GM18867 (cell line): ENCODE results near the gene ZMYND10.

Experiments
- ATAC-seq: cut with Tn5 transposase; IDR thresholded peaks from one replicate; pipeline ENCODE4 v1.9.1; 2021; ENCODE audit warnings: mild to moderate bottlenecking, moderate library complexity; ENCODE audit not compliant: unreplicated experiment

The ZMYND10 gene

DNA sequence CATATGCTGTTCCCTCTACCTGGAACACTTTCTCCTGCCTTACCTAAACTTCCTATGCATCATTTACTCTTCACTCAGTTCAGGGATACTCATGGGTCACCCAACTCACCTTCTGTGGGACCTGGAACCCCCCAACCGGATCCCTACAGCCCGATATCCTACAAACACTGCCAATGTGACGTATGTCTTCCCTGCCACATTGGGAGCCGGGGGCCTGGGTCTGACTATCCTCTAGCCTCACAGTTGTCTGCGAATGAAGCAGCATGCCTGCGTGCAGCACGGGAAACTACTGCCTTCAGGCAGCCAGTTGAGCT is 4.6 kb upstream of the ZMYND10 start:
- no peak for ATAC-seq

DNA sequence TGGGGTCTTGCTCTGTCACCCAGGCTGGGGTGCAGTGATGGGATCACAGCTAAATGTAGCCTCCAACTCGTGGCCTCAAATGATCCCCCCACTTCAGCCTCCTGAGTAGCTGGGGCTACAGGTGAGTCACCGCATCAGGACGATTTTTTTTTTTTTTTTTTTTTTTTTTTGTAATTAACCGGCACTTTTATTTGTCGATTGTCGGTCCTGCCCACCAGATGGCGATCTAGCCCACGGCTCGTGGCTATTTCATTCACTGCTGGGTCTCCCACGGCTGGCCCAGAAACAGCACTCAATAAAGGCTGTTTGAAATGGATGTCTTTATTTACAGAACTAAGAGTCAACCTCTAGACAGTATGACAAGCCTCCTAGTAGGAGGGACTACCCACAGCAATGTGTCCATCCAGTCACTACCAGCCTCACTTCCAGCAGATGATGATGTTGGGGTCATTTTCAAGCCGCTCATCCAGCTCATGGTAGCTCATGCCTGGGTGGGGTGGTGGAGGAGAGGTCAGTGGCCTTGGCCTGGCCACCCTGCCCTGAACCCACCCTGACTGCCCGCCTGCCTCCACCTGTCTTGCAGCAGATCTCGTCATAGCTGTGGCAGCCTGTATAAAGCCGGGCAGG is 1.8 kb upstream of the ZMYND10 start:
- no peak for ATAC-seq

DNA sequence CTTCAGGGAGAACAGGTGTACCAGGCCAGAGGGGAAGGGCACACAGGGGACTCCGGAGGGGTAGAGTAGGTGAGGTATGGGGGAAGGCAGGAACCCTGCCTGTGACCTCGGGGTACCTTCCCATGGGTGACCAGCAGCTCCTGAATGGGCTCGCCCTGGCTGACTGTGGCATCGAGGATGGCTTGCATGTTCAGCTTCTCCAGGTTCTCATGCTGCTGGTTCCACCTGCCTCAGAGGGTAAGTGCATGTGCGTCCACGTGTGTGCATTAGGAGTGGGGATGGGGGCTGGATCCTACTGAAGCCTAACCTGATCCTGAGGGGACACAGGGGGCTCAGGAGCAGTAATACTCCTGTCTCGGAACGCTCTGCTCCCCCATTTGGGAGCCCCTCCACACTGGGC is 524 bp downstream of the ZMYND10 start:
- ATAC-seq: no peak

DNA sequence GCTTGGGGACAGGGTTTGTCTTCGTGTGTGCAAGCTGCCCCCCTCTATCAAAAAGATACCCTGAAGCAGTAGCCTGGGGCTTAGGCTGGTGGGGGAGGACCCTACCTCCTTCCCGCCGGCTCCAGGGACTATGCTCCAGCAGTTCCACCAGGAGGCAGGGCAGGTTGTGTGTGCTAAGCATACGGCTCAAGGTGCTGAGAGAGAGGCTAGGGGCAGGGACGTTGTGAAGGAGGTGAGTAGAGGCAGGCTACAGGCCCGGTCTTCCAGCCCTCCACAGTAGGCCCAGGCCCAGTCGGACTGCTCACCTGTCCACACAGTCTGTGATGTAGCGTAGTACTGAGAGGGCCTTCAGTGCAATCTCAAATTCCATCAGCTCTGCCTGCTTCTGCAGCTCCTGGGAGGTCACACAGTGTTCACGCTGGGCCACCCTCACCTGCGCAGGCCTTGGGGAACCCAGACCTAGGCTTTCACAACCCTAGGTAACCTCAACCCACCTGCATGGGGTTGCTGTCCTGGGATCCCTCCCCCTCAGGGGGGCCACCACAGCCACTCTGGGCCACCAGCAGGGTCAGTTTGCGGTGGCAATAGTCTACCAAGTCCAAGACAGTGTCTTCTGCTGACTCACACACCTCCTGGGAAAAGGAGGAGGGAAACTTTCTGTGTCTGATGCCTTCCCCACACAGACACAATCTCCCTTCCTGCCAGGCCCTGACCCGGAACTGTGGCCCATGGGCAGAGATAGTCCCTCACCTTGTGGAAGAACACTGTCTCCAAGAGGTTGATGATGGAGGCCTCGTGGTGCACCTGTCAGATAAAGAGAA is 2.5 kb downstream of the ZMYND10 start:
- no peak for ATAC-seq

DNA sequence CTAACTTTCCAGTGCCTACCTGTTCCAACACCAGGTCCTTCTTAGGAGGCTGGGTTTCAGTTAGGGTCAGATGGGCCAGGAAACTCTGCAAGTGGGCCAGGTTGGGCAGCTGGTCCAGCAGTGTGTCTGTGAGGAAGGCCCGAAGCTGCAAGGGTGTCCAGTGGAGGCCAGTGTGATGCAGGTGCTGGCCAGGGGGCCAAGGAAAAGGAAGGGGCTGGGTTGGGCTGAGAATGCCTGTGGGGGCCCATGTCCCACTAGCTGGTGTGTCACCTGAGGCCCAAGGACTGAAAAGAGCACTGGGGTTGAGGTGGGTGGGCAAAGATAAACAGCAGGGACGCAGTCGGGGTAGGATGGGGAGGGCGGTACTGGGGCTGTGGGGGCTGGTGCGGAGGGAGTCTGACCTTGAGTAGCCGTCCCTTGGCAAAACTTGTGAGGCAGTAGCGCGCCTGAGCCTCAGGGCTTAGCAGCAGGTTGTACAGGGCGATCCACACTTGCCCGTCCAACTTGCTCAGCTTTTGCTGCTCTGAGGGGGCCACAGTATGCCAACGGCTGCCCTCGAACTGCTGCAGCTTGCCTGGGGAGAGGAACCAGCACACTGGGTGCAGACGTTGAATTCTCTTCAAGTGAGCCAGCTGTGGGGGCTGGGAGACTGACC is 3.4 kb downstream of the ZMYND10 start:
- ATAC-seq: no peak

DNA sequence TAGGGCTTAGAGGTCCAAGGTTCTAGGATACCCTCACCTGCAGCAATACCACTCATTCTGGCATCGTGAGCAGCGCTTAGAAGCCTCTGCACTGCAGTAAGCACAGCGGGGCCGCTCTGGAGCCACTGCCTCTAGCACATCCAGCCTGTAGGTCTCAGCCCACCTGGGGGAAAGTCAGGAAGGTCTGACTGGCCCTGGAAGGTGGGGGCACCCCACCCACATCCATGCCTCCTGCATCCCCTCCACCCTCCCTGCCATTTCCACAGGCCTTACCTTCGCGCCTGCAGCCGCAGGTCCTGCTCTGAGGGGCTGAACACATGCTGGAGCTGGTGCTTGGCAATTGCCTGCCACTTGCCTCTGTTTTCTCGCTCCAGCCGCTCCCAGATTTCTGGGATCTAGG is 4.0 kb downstream of the ZMYND10 start:
- ATAC-seq: no peak

DNA sequence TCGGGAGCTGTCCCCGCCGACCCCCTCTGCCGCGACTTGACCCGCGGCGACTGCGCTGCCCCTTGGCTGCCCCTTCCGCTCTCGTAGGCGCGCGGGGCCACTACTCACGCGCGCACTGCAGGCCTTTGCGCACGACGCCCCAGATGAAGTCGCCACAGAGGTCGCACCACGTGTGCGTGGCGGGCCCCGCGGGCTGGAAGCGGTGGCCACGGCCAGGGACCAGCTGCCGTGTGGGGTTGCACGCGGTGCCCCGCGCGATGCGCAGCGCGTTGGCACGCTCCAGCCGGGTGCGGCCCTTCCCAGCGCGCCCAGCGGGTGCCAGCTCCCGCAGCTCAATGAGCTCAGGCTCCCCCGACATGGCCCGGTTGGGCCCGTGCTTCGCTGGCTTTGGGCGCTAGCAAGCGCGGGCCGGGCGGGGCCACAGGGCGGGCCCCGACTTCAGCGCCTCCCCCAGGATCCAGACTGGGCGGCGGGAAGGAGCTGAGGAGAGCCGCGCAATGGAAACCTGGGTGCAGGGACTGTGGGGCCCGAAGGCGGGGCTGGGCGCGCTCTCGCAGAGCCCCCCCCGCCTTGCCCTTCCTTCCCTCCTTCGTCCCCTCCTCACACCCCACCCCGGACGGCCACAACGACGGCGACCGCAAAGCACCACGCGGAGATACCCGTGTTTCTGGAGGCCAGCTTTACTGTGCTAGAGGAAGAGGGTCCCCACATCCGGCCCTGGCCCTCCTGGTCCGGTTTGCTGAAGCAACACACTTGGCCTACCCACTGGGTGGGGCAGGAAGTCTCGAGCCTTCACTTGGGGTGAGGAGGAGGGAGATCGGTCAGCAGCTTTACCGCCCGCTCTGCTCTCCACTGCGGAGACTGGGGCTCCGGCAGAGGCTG is 4.8 kb downstream of the ZMYND10 start, which contains the start of gene RASSF1:
TSS of gene RASSF1 (minus strand) at position 389 of the 882 bp plus-strand sequence. CDS start at position 358, 31 bp downstream.
- ATAC-seq: no peak

DNA sequence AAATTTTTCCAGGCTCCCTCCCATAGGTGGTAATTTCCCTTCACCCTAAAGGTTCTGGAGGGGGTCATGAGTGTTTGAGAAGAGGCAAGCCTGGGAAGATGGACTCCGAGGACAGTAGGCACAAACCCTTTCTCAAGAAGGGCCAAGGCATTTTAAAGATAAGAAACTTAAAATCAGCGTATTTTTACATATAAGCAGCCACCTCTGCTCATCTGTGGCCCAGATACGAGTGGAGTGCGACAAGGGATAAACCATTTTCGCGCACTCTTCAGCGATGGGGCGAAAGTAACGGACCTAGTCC is 5.4 kb downstream of the ZMYND10 start:
- no peak for ATAC-seq

DNA sequence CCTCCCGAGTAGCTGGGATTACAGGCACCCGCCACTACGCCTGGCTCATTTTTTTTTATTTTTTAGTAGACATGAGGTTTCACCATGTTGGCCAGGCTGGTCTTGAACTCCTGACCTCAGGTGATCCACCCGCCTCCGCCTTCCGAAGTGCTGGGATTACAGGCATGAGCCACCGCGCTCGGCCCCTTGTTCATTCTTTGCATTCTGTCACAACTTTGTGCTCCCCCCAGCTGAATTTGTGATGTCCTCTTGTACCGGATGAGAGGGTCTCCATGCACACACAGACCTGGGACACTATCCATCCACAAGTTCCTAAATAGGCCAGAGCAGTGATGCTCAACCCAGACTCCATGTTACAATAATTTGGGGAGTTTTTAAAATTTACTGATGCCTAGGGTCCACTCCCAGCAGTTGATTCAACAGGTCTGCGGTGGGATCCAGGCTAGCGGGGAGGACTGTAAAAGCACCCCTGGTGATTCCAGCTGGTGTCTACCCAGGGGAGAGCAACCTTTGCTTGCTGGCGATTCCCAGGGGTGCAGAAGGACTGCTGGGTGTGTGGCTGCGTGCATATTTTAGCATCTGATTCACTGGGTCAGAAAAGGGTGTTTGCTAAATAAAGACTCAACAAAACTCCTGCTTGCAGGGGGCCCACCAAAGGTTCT is 5.9 kb downstream of the ZMYND10 start:
- no peak for ATAC-seq

DNA sequence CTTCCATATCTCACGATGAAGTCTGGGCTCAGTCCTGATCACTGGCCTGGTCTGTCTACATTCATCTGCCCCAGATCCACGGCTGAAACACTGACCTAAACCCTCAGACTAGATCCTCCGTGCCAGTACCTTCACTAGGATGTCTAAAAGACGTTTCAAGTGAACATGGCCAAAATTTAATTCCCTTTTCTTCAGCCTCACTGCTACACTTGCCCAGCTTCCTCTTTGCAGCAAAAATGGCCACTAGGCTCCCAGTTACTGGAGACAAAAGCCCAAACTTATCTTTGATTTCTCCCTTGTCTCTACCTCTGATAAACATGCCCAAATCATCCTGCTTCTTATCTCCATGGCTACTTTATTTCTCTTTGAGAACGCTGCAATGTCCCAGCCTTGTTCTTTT is 6.6 kb downstream of the ZMYND10 start:
- no peak for ATAC-seq

DNA sequence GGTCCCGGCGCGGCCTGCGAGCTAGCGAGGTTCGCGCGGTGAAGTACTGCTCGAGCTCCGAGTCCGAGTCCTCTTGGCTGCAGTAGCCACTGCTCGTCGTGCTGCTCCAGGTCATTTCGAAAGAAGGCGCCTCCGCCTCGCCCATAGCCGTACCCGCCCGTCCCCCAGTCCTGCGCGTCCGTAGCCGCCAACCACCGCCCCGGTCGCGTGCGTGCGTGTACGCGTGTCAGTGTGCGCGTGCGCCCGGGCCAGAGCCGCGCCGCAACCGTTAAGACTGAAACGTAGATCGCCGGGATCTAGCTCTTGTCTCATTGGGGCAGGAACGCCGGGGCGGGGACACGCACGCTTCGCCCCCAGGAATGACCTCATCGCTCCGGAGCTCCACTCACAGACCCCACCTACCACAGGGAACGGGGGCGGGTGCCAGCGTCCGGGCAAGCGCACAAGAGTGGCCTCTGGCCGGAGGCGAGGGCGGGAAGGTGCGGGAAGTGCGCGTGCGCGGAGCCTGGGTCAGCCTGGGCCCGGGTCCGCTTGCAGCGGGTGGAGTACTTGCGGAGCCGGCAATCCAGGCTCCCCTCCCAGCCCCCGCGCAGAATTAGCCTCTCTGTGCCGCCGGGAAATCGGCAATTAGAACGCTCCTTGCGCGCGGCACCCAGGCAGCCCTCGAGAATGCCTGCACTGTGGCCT is 8.2 kb downstream of the ZMYND10 start:
- ATAC-seq: peak; percentile 69

DNA sequence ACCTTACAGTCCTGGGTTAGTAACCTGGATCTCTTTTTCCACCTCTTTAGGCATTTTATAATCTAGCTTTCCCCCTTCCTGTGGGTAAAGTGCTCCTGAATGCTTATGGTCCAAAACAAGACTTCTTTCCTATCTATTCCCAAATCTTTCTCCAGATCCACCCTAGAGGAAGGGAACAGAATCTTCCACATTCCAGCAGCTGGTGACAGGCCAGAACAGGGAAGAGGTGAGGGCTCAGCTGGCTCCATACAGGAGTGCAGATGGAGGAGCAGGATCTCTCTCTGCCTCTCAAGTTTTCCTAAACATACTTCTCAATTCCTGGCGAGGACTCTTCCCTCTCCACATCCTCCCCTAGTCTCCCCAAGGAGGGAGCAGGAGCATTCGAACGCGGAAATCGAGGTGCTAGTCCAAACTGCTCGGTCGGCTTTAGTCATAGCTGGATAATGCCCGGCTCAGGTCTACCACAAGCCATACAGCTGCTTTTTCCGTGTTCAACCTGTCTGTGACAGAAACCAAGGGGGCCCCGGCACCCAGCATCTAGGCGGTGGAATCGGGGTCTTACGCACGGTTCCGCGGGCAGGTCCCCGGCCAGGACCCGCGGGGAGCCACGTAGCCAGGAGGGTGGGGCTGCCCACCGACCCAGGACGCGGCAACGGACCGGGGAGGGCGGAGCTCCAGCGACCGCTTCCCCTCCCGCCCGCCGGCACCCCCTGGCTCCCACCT is 8.9 kb downstream of the ZMYND10 start:
- peak; percentile 32 for ATAC-seq

DNA sequence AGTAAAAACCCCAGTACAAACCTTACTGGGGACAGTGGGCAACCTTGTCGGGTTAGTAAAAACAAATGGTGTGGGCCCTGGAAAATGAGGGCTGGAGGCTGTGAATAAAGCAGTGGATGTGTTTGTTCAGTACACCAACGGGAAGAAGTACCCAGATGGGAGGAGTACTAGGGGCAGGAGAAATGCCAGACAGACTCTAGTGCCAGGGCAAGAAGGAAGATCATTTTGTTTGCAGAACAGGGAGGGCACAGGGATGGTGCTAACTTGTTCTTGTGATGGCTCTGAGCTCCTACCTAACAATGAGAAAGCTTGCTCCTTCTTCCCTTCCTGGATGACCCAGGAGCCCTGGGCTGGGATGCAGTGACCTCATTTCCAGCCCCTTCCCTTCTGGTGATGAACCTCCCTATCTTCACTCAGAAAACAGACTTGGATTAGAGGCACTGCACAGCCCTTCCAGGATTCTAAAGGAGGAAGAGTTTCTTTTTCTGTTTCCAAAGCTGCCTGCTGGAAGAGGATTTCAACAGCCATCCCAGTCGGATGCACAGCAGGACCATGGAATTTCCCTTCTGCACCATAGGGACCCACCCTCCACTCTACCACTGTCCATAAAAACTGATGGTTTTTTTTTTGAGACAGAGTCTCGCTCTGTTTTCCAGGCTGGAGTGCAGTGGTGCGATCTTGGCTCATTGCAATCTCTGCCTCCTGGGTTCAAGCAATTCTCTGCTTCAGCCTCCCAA is 11.0 kb downstream of the ZMYND10 start:
- no peak for ATAC-seq

DNA sequence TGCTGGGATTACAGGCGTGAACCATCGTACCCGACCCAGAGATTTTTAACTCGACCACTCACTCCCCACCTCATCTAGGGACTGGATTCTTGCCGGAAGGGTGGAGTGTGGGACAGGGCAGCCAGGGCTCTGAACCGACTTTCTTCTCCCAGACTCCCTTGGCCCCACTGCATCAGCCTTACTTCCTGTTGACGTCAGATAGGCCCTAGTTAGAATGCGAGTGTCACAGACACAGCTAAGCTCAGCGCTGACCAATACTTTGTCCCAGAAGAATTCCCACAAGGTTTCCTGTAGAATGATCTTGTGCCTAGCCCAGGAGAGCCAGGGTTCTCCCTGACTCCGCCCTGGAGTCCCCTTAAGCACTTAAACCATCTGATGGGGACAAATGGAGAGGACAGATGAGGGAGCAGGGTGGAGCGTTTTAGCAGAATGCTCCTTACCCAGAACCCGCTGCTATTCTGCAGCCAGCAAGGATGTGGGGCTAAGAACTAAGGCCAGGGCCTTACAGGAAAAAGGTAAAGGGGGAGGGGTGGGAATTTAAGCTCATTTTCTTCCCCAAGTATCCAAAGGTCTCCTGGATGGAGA is 11.7 kb downstream of the ZMYND10 start:
- no peak for ATAC-seq

DNA sequence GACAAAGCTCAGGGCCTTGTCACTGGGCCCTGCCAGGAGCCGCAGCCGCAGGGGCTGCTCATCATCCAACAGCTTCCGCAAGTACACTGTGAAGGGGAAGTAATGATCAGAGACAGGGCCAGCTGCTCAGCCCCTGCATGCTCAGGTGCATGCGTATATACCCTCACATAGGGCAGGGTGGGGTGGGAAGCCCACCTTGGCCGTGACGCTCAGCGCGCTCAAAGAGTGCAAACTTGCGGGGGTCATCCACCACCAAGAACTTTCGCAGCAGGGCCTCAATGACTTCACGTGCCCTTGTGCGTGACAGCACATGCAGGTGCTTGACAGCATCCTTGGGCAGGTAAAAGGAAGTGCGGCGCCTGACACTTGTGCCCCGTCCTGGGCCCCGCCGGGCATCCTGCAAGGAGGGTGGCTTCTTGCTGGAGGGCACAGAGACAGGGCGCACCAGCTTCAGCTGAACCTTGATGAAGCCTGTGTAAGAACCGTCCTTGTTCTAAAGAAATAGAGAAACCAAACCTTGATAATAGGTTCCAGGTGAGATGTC is 14.1 kb downstream of the ZMYND10 start:
- ATAC-seq: no peak

DNA sequence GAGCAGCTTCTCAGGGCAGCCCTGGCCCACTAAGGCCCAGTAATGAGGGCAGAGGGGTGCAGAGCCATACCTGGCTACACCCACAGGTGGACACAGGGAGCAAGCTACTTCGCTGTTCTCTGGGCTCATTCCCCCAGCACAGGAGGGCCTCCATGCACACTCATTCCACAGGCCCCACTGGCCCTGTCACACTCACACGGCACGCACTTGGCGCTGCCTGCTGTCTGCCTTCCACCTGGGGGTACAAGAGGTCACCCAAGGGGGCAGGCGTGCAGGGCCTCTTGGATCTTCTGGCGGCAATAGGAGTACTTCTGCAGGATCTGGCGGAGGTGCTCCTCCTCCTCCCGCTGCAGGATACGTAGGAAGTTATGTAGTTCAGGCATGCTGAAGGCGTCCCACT is 15.2 kb downstream of the ZMYND10 start:
- ATAC-seq: no peak

DNA sequence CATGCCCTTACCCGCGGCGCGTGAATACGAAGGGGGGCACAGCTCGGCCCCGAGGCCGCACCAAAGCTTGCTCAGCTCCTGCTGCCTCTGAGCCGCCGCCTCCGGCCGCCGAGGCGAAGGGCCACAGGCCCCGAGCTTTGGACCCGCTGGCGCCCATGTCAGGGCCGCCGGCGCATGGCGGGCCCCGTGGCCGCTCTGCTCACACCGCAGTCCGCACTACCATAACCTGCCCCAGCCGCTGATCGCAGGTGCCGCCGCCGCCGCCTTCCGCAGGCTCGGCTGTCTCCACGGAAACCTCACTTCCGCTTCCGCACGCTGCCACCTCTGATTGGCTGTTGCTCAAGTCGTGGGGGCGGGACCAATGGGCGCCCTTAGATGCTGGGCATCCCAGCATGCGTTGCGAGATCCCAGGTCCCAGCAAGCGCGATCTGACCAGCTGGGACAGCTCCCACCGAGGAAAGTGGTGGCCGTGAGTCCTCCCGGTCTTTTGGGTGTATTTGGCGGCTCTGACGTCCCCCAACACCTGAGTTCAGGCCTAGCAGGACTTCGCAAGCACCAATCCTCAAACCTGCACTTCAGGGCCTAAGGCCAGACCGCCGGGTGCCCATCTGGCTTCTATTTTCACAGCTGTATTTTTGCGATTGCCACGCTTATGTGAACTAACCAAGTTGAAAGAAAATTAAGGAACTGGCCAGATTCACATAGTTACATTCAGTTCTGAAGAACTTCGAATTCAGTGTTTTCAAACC is 17.4 kb downstream of the ZMYND10 start, which contains the start of gene TUSC2:
TSS of gene TUSC2 (minus strand) at position 281 of the 749 bp plus-strand sequence. CDS start at position 157, 124 bp downstream.
- peak; percentile 83 for ATAC-seq
